ENCODE measurements around the gene APBB3. TPM values are rescaled to one million over a fixed set of nuclear protein-coding genes. Genes with fewer than 3 reads are reported as not detected.

Gene APBB3
- total and polyA plus RNA-seq, 9 of the 15 experiments (the other 6 are each of a cell fraction or from before 2014, with no cell fraction given): 0.17 to 24.3 (median 9.5) TPM

- TF ChIP-seq CGGBP1 (CRISPR knock-in tag; IDR thresholded peaks at IDR 0.05) (no peak; the same call in 1 of the 2 replicates), PCBP1 (IDR thresholded peaks at IDR 0.05; ENCODE audit: low read depth, low read length, poor library complexity, severe bottlenecking) (no peak), POLR2A (conservative IDR thresholded peaks at IDR 0.05) (peak; percentile 93), NCOA2 (IDR thresholded peaks at IDR 0.05; ENCODE audit: partially characterized antibody in 2 of 2) (no peak), PKNOX1 (IDR thresholded peaks at IDR 0.05) (peak; percentile 81), ZNF12 (CRISPR knock-in tag; IDR thresholded peaks at IDR 0.05) (peak; percentile 32; the same call in 1 of the 2 replicates), BACH1 (tag; IDR thresholded peaks at IDR 0.05) (no peak), CREBBP (IDR thresholded peaks at IDR 0.05; ENCODE audit: low read depth, low read length) (no peak), ZNF133 (CRISPR knock-in tag; IDR thresholded peaks at IDR 0.05) (no peak), DNMT1 (IDR thresholded peaks at IDR 0.05) (no peak), MTA3 (IDR thresholded peaks at IDR 0.05; ENCODE audit: borderline replicate concordance) (peak; percentile 98), SIX5 (IDR thresholded peaks at IDR 0.05; ENCODE audit: borderline replicate concordance in 1 of 2, insufficient read depth in 1 of 2, low read depth in 1 of 2, low read length in 2 of 2) (no peak; a peak in 1 of 4 replicates), PHF20 (IDR thresholded peaks at IDR 0.05; ENCODE audit: partially characterized antibody) (peak; percentile 83), CEBPG (CRISPR knock-in tag; IDR thresholded peaks at IDR 0.05) (peak; percentile 34; the same call in 1 of the 2 replicates), CEBPG (tag; conservative IDR thresholded peaks at IDR 0.05 in 1 of 2, IDR thresholded peaks at IDR 0.05 in 1 of 2) (0 out of 4 replicates have a peak, but pooled peaks of 1 of the 2 experiments have one; percentile 21), XRCC5 (IDR thresholded peaks at IDR 0.05; ENCODE audit: low read depth, low read length) (no peak), BRD4 (IDR thresholded peaks at IDR 0.05) (no peak), KLF6 (CRISPR knock-in tag; IDR thresholded peaks at IDR 0.05; ENCODE audit: borderline replicate concordance) (no peak), ZNF184 (CRISPR knock-in tag; IDR thresholded peaks at IDR 0.05) (no peak), DLX4 (CRISPR knock-in tag; IDR thresholded peaks at IDR 0.05) (no peak), ATF1 (CRISPR knock-in tag; IDR thresholded peaks at IDR 0.05) (peak; percentile 95), ATF1 (tag; IDR thresholded peaks at IDR 0.05) (peak; percentile 98), ZNF507 (tag; conservative IDR thresholded peaks at IDR 0.05) (no peak), MEIS2 (IDR thresholded peaks at IDR 0.05; ENCODE audit: partially characterized antibody) (peak; percentile 88), POLR2G (IDR thresholded peaks at IDR 0.05; ENCODE audit: low read depth, low read length) (peak; percentile 98), SIN3A (IDR thresholded peaks at IDR 0.05; ENCODE audit: borderline replicate concordance in 2 of 2, control insufficient read depth in 1 of 2, low read depth in 2 of 2, low read length in 2 of 2) (peak; percentile 57 to 89; a peak in 3 of 4 replicates)
These were observed at the start of gene APBB3, which contains the start of gene SLC35A4 (continued) for GRCh38 chr5:140564196-140565023.

Measured in K562 (cell line).